GM23338 (cell line): ENCODE measurements around the gene C17orf100. TPM values are rescaled to one million over a fixed set of nuclear protein-coding genes. Genes with fewer than 3 reads are reported as not detected.
"Not testable (repeated sequence)": the region's sequence is repeated elsewhere in the genome, so short reads cannot be mapped to it uniquely, and the experiment has no call there.

Source experiments
- ATAC-seq: fragments of 200-7000 bp; cut with Tn5 transposase; 3 replicates; pipeline ENCODE4 v1.9.1; 2020
- DNase-seq: peaks from one replicate; pipeline ENCODE4 v3.0.0-alpha.2; 2015; ENCODE audit warnings: low spot score
- H2AFZ ChIP-seq: fragments of 200-600 bp; sonication (generic); 2 replicates; pipeline ENCODE4 v1.8.0; 2016; ENCODE audit warnings: antibody characterized with exemption, mild to moderate bottlenecking, moderate library complexity
- H3F3A ChIP-seq: fragments of 200-600 bp; sonication (generic); replicated peaks from 2 replicates; pipeline ENCODE4 v1.8.0; 2017; ENCODE audit warnings: antibody characterized with exemption, mixed run types, low read depth
- H3K27ac ChIP-seq: fragments of 200-600 bp; sonication (generic); 2 replicates; pipeline ENCODE4 v1.6.1; 2016; ENCODE audit warnings: low read depth
- H3K27me3 ChIP-seq: fragments of 200-600 bp; sonication (generic); 2 replicates; pipeline ENCODE4 v1.8.0; 2016; ENCODE audit warnings: mild to moderate bottlenecking, mixed run types, moderate library complexity; ENCODE audit not compliant: insufficient read depth
- H3K36me3 ChIP-seq: fragments of 200-600 bp; sonication (generic); 2 replicates; pipeline ENCODE4 v1.8.0; 2016; ENCODE audit warnings: mild to moderate bottlenecking; ENCODE audit not compliant: insufficient read depth
- H3K4me1 ChIP-seq: fragments of 200-600 bp; sonication (generic); 2 replicates; pipeline ENCODE4 v1.8.0; 2016; ENCODE audit warnings: mild to moderate bottlenecking, moderate library complexity; ENCODE audit not compliant: insufficient read depth
- H3K4me2 ChIP-seq: fragments of 200-600 bp; sonication (generic); 2 replicates; pipeline ENCODE4 v1.7.1; 2017; ENCODE audit warnings: mixed run types
- H3K4me3 ChIP-seq: fragments of 200-600 bp; sonication (generic); 2 replicates; pipeline ENCODE4 v1.6.1; 2016; ENCODE audit warnings: mixed run types
- H3K79me2 ChIP-seq: fragments of 200-600 bp; sonication (generic); replicated peaks from 2 replicates; pipeline ENCODE4 v1.8.0; 2017; ENCODE audit warnings: mild to moderate bottlenecking; ENCODE audit not compliant: insufficient read depth
- H3K9me2 ChIP-seq: fragments of 200-600 bp; sonication (generic); 2 replicates; pipeline ENCODE4 v1.8.0; 2017; ENCODE audit not compliant: insufficient read depth
- H4K20me1 ChIP-seq: fragments of 200-600 bp; sonication (generic); replicated peaks from 2 replicates; pipeline ENCODE4 v1.8.0; 2017; ENCODE audit warnings: mild to moderate bottlenecking; ENCODE audit not compliant: insufficient read depth
- H3K27ac Mint-ChIP-seq: 2 replicates; pipeline ENCODE4 v1.8.0; 2020; ENCODE audit warnings: inconsistent platforms, mild to moderate bottlenecking, moderate library complexity, mixed read lengths
- H3K27me3 Mint-ChIP-seq: 3 replicates; pipeline ENCODE4 v1.8.0; 2022; ENCODE audit warnings: low read depth, mild to moderate bottlenecking, moderate library complexity, mixed read lengths, inconsistent platforms; ENCODE audit not compliant: insufficient read depth, poor library complexity
- H3K36me3 Mint-ChIP-seq: 3 replicates; pipeline ENCODE4 v1.8.0; 2021; ENCODE audit warnings: low read depth, mild to moderate bottlenecking, inconsistent platforms, moderate library complexity, mixed read lengths
- H3K4me1 Mint-ChIP-seq: 3 replicates; pipeline ENCODE4 v1.8.0; 2020; ENCODE audit warnings: mild to moderate bottlenecking, inconsistent platforms, mixed read lengths
- H3K4me3 Mint-ChIP-seq: 3 replicates; pipeline ENCODE4 v1.8.0; 2021; ENCODE audit warnings: moderate library complexity, mild to moderate bottlenecking, inconsistent platforms, mixed read lengths
- H3K9me3 Mint-ChIP-seq: 3 replicates; pipeline ENCODE4 v1.8.0; 2020; ENCODE audit warnings: moderate library complexity, mild to moderate bottlenecking, inconsistent platforms, mixed read lengths
- CREB1 ChIP-seq: fragments of 250-450 bp; sonication (Bioruptor Pico); IDR thresholded peaks from 2 replicates; pipeline ENCODE4 v1.5.0; 2020; ENCODE audit warnings: low read depth, mild to moderate bottlenecking, moderate library complexity
- EZH2phosphoT487 ChIP-seq: fragments of 200-600 bp; sonication (generic); IDR thresholded peaks from one replicate; pipeline ENCODE4 v1.8.1; 2018; ENCODE audit warnings: antibody characterized with exemption; ENCODE audit not compliant: unreplicated experiment
- JUNB ChIP-seq: IDR thresholded peaks from one replicate; pipeline ENCODE4 v1.6.1; 2016; ENCODE audit warnings: antibody characterized with exemption; ENCODE audit not compliant: unreplicated experiment
- NANOG ChIP-seq: IDR thresholded peaks from 2 replicates; pipeline ENCODE4 v1.6.1; 2016; ENCODE audit warnings: antibody characterized with exemption, borderline replicate concordance
- POLR2AphosphoS5 ChIP-seq: IDR thresholded peaks from 2 replicates; pipeline ENCODE4 v1.6.1; 2016; ENCODE audit warnings: antibody characterized with exemption, low read depth
- ZNF114 ChIP-seq: fragments of 250-450 bp; sonication (Bioruptor Pico); IDR thresholded peaks from 2 replicates; pipeline ENCODE4 v1.5.0; 2020; ENCODE audit warnings: mild to moderate bottlenecking, moderate library complexity
- ZNF331 ChIP-seq: fragments of 250-450 bp; sonication (Bioruptor Pico); IDR thresholded peaks from 2 replicates; pipeline ENCODE4 v1.5.0; 2020; ENCODE audit warnings: low read depth, mild to moderate bottlenecking, moderate library complexity
- polyA plus RNA-seq: library from polyadenylated mRNA; unstranded; fragments of >200 nt; fragmentation: Nextera tagmentation; extraction: Ambion mirVana; gene quantifications from 2 replicates; pipeline ENCODE4 v1.2.1, GENCODE V29; 2016
- total RNA-seq: library from RNA; depleted of rRNA; stranded (reverse); fragments of >200 nt; shearing (Covaris generic); gene quantifications from 2 replicates; pipeline ENCODE4 v1.2.3, GENCODE V29; 2014
- TF ChIP-seq, protein P1 (sequence below): fragments of 250-450 bp; sonication (Bioruptor Pico); IDR thresholded peaks from 2 replicates; pipeline ENCODE4 v1.5.0; 2020; ENCODE audit warnings: mild to moderate bottlenecking, moderate library complexity
- TF ChIP-seq, protein P2 (sequence below): IDR thresholded peaks from one replicate; pipeline ENCODE4 v1.6.1; 2018; ENCODE audit warnings: antibody characterized with exemption; ENCODE audit not compliant: unreplicated experiment
- TF ChIP-seq, protein P3 (sequence below): IDR thresholded peaks from 2 replicates; pipeline ENCODE4 v1.6.1; 2016; ENCODE audit warnings: antibody characterized with exemption

Gene C17orf100
- total and polyA plus RNA-seq, 2 experiments from 2014 or later = 2.7 to 3.9 TPM

DNA sequence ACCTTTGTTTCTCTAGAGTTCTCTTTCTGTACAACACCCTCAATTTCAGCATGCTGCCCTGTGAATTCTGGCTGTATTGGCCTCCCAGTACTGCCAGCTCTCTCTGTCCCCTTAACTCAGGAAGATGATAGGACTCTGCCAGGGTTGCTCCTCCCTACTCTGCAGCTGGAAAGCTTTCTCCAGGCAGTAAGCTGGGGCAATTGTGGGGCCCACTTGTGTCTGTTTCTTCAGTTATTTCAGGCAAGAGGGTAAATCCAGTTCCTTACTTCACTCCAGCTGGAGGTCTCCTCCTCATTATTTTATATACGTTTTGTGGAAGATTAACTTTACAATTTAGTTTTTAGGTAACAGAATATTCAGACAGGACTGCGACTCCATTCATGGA, 9.9 kb downstream of the C17orf100 start (continued):
- TF ChIP-seq, protein P1, sequence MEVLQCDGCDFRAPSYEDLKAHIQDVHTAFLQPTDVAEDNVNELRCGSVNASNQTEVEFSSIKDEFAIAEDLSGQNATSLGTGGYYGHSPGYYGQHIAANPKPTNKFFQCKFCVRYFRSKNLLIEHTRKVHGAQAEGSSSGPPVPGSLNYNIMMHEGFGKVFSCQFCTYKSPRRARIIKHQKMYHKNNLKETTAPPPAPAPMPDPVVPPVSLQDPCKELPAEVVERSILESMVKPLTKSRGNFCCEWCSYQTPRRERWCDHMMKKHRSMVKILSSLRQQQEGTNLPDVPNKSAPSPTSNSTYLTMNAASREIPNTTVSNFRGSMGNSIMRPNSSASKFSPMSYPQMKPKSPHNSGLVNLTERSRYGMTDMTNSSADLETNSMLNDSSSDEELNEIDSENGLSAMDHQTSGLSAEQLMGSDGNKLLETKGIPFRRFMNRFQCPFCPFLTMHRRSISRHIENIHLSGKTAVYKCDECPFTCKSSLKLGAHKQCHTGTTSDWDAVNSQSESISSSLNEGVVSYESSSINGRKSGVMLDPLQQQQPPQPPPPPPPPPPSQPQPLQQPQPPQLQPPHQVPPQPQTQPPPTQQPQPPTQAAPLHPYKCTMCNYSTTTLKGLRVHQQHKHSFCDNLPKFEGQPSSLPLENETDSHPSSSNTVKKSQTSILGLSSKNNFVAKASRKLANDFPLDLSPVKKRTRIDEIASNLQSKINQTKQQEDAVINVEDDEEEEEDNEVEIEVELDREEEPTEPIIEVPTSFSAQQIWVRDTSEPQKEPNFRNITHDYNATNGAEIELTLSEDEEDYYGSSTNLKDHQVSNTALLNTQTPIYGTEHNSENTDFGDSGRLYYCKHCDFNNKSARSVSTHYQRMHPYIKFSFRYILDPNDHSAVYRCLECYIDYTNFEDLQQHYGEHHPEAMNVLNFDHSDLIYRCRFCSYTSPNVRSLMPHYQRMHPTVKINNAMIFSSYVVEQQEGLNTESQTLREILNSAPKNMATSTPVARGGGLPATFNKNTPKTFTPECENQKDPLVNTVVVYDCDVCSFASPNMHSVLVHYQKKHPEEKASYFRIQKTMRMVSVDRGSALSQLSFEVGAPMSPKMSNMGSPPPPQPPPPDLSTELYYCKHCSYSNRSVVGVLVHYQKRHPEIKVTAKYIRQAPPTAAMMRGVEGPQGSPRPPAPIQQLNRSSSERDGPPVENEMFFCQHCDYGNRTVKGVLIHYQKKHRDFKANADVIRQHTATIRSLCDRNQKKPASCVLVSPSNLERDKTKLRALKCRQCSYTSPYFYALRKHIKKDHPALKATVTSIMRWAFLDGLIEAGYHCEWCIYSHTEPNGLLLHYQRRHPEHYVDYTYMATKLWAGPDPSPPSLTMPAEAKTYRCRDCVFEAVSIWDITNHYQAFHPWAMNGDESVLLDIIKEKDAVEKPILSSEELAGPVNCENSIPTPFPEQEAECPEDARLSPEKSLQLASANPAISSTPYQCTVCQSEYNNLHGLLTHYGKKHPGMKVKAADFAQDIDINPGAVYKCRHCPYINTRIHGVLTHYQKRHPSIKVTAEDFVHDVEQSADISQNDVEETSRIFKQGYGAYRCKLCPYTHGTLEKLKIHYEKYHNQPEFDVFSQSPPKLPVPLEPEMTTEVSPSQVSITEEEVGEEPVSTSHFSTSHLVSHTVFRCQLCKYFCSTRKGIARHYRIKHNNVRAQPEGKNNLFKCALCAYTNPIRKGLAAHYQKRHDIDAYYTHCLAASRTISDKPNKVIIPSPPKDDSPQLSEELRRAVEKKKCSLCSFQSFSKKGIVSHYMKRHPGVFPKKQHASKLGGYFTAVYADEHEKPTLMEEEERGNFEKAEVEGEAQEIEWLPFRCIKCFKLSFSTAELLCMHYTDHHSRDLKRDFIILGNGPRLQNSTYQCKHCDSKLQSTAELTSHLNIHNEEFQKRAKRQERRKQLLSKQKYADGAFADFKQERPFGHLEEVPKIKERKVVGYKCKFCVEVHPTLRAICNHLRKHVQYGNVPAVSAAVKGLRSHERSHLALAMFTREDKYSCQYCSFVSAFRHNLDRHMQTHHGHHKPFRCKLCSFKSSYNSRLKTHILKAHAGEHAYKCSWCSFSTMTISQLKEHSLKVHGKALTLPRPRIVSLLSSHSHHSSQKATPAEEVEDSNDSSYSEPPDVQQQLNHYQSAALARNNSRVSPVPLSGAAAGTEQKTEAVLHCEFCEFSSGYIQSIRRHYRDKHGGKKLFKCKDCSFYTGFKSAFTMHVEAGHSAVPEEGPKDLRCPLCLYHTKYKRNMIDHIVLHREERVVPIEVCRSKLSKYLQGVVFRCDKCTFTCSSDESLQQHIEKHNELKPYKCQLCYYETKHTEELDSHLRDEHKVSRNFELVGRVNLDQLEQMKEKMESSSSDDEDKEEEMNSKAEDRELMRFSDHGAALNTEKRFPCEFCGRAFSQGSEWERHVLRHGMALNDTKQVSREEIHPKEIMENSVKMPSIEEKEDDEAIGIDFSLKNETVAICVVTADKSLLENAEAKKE (CRISPR knock-in tag) = no peak
- TF ChIP-seq ZNF114 (CRISPR knock-in tag) (no peak), ZNF331 (CRISPR knock-in tag) (no peak), EZH2phosphoT487 (no peak), POLR2AphosphoS5 (no peak), NANOG (no peak), JUNB (no peak), CREB1 (CRISPR knock-in tag) (no peak)
- TF ChIP-seq, protein P2, sequence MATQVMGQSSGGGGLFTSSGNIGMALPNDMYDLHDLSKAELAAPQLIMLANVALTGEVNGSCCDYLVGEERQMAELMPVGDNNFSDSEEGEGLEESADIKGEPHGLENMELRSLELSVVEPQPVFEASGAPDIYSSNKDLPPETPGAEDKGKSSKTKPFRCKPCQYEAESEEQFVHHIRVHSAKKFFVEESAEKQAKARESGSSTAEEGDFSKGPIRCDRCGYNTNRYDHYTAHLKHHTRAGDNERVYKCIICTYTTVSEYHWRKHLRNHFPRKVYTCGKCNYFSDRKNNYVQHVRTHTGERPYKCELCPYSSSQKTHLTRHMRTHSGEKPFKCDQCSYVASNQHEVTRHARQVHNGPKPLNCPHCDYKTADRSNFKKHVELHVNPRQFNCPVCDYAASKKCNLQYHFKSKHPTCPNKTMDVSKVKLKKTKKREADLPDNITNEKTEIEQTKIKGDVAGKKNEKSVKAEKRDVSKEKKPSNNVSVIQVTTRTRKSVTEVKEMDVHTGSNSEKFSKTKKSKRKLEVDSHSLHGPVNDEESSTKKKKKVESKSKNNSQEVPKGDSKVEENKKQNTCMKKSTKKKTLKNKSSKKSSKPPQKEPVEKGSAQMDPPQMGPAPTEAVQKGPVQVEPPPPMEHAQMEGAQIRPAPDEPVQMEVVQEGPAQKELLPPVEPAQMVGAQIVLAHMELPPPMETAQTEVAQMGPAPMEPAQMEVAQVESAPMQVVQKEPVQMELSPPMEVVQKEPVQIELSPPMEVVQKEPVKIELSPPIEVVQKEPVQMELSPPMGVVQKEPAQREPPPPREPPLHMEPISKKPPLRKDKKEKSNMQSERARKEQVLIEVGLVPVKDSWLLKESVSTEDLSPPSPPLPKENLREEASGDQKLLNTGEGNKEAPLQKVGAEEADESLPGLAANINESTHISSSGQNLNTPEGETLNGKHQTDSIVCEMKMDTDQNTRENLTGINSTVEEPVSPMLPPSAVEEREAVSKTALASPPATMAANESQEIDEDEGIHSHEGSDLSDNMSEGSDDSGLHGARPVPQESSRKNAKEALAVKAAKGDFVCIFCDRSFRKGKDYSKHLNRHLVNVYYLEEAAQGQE = no peak
- TF ChIP-seq, protein P3, sequence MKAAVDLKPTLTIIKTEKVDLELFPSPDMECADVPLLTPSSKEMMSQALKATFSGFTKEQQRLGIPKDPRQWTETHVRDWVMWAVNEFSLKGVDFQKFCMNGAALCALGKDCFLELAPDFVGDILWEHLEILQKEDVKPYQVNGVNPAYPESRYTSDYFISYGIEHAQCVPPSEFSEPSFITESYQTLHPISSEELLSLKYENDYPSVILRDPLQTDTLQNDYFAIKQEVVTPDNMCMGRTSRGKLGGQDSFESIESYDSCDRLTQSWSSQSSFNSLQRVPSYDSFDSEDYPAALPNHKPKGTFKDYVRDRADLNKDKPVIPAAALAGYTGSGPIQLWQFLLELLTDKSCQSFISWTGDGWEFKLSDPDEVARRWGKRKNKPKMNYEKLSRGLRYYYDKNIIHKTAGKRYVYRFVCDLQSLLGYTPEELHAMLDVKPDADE = no peak

DNA sequence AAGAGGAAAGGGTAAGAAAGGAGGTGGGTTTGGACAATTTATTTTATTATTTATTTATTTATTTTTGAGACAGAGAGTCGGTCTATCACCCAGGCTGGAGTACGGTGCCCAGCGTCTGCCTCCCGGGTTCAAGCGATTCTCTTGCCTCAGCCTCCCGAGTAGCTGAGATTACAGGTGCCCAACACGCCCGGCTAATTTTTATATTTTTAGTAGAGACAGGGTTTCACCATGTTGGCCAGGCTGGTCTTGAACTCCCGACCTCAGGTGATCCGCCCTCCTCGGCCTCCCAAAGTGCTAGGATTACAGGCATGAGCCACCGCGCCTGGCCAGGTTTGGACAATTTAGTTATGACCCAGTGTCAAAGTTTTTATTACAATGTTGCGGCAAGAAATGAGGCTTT, 11.6 kb downstream of the C17orf100 start:
- not testable (repeated sequence) for H3K4me3 Mint-ChIP-seq, H3K79me2 ChIP-seq, H3F3A ChIP-seq, H3K27ac Mint-ChIP-seq, H3K27ac ChIP-seq, H3K9me3 Mint-ChIP-seq, H4K20me1 ChIP-seq, H3K9me2 ChIP-seq, H3K4me1 ChIP-seq, ATAC-seq, DNase-seq, H3K4me3 ChIP-seq, H2AFZ ChIP-seq, H3K4me1 Mint-ChIP-seq, H3K36me3 ChIP-seq, H3K36me3 Mint-ChIP-seq, H3K4me2 ChIP-seq
- peaks cover 18% of the 10 kb centered on the region for H3K27me3 Mint-ChIP-seq
- peaks cover 16% of the 10 kb centered on the region for H3K27me3 ChIP-seq
